Measurements from ENCODE around the gene AKNA. TPM values are rescaled to one million over a fixed set of nuclear protein-coding genes. Genes with fewer than 3 reads are reported as not detected.

AKNA gene
- total RNA-seq, 1 donor from 2014 or later = 16.0 TPM

DNA sequence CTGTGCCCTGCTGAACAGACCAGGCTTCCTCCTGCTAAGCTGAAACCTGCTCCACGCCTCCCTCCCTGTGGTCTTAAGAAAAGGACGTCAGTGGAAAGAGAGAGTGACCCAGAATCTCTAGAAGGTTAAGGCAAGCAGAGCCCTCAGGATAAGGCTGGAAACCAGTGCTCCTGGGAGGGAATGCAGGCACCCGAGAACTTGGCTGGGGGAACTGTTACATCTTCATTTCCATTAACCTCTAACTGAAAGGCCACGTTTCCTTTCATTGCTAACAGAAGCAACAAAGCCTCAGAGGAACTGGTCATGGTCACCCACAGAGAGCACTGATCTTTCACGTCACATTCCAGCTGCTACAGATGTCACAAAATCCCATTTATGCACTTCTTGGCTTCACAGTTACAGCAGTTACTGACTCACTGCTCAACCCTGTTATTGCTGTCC lies 26.1 kb upstream of the AKNA start:
- DNase-seq (ENCODE audit: low read depth) (peak; percentile 71), FAIRE-seq (peak; percentile 75)
- Histone ChIP-seq H3K4me3 (ENCODE audit: insufficient read depth, low read depth, low read length) (no peak overlapping the region), H2AFZ (ENCODE audit: low read depth, low read length) (no peak overlapping the region), H3K36me3 (ENCODE audit: insufficient read depth, low read length) (no peaks in the 10 kb centered on the region), H3K4me2 (ENCODE audit: low read length) (no peak overlapping the region), H3K9me3 (ENCODE audit: insufficient read depth, low read depth, low read length) (no peaks in the 10 kb centered on the region), H4K20me1 (ENCODE audit: insufficient read depth, low read length) (peaks cover 4% of the 10 kb centered on the region), H3K27ac (ENCODE audit: low read depth, low read length) (no peak overlapping the region), H3K27me3 (ENCODE audit: insufficient read depth, low read length) (peaks cover 7% of the 10 kb centered on the region), H3K9ac (ENCODE audit: low read length) (no peak overlapping the region), H3K4me1 (ENCODE audit: insufficient read depth, low read length) (peaks cover 14% of the 10 kb centered on the region), H3K79me2 (ENCODE audit: insufficient read depth, low read length) (no peaks in the 10 kb centered on the region)
- H3K4me1 Mint-ChIP-seq (ENCODE audit: low read depth, unreplicated experiment) = peaks cover 39% of the 10 kb centered on the region
- no peak overlapping the region for H3K4me3 Mint-ChIP-seq (ENCODE audit: unreplicated experiment)
- H3K27ac Mint-ChIP-seq (ENCODE audit: unreplicated experiment) = peak overlapping the region; percentile 47
- no peaks in the 10 kb centered on the region for H3K9me3 Mint-ChIP-seq (ENCODE audit: unreplicated experiment)
- H3K27me3 Mint-ChIP-seq (ENCODE audit: low read depth, unreplicated experiment) = peaks cover 5% of the 10 kb centered on the region
- H3K36me3 Mint-ChIP-seq (ENCODE audit: low read depth, unreplicated experiment) = peaks cover 6% of the 10 kb centered on the region
- TF ChIP-seq EZH2 (IDR thresholded peaks at IDR 0.05; ENCODE audit: insufficient read depth, low read length) (no peak), CTCF (IDR thresholded peaks at IDR 0.05; ENCODE audit: insufficient read depth, low read depth, low read length) (no peak)

DNA sequence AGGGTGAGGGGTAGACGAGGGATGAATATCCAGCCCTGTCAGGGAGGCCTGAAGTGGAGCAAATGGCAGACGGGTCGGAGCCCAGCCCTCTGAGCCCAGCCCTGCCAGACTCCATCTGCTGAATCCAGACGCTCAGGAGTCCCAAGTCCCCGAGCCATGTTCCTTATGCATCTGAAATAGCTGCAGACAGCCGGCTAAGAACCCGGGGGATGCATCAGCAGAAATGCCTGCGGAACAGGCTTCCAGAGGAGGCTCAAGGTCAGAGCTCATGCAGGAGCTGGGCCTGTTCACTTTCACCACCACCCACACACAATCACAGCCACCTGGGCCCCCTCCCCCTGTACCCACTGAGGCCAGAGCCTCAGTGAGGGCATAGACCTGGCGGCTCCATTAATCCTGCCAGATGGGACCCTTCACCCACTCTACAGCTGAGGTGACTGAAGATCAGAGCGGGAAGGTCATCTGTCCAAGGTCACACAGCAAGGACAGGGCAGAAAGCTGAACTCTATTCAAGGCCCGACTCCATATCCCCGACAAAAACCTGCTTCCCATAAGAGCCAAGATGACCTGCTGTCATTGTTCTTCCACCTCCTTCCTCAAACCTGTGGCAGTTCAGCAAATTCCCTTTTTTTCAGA lies 24.4 kb upstream of the AKNA start:
- DNase-seq (ENCODE audit: low read depth) (no peak), FAIRE-seq (no peak)
- H4K20me1 ChIP-seq (ENCODE audit: insufficient read depth, low read length) = no peaks in the 10 kb centered on the region
- H3K79me2 ChIP-seq (ENCODE audit: insufficient read depth, low read length) = no peaks in the 10 kb centered on the region
- peaks cover 9% of the 10 kb centered on the region for H3K27me3 Mint-ChIP-seq (ENCODE audit: low read depth, unreplicated experiment)
- H3K4me1 ChIP-seq (ENCODE audit: insufficient read depth, low read length) = peaks cover 10% of the 10 kb centered on the region
- no peak overlapping the region for H3K4me3 Mint-ChIP-seq (ENCODE audit: unreplicated experiment)
- peaks cover 28% of the 10 kb centered on the region for H3K4me1 Mint-ChIP-seq (ENCODE audit: low read depth, unreplicated experiment)
- H3K36me3 Mint-ChIP-seq (ENCODE audit: low read depth, unreplicated experiment) = peaks cover 4% of the 10 kb centered on the region
- H3K36me3 ChIP-seq (ENCODE audit: insufficient read depth, low read length) = no peaks in the 10 kb centered on the region
- no peak overlapping the region for H2AFZ ChIP-seq (ENCODE audit: low read depth, low read length)
- peaks cover 7% of the 10 kb centered on the region for H3K27me3 ChIP-seq (ENCODE audit: insufficient read depth, low read length)
- H3K4me3 ChIP-seq (ENCODE audit: insufficient read depth, low read depth, low read length) = no peak overlapping the region
- H3K27ac ChIP-seq (ENCODE audit: low read depth, low read length) = no peak overlapping the region
- no peak overlapping the region for H3K9ac ChIP-seq (ENCODE audit: low read length)
- H3K4me2 ChIP-seq (ENCODE audit: low read length) = no peak overlapping the region
- H3K27ac Mint-ChIP-seq (ENCODE audit: unreplicated experiment) = no peak overlapping the region
- H3K9me3 ChIP-seq (ENCODE audit: insufficient read depth, low read depth, low read length) = no peaks in the 10 kb centered on the region
- H3K9me3 Mint-ChIP-seq (ENCODE audit: unreplicated experiment) = no peaks in the 10 kb centered on the region
- no peak for TF ChIP-seq CTCF (IDR thresholded peaks at IDR 0.05; ENCODE audit: insufficient read depth, low read depth, low read length)
- no peak for TF ChIP-seq EZH2 (IDR thresholded peaks at IDR 0.05; ENCODE audit: insufficient read depth, low read length)

GRCh38 chr9:114411452-114411851 lies 23.7 kb upstream of the AKNA start:
- H3K4me3 Mint-ChIP-seq (ENCODE audit: unreplicated experiment) = no peak overlapping the region
- no peak overlapping the region for H3K4me2 ChIP-seq (ENCODE audit: low read length)
- H3K36me3 ChIP-seq (ENCODE audit: insufficient read depth, low read length) = no peaks in the 10 kb centered on the region
- H3K27ac ChIP-seq (ENCODE audit: low read depth, low read length) = no peak overlapping the region
- H3K4me3 ChIP-seq (ENCODE audit: insufficient read depth, low read depth, low read length) = no peak overlapping the region
- no peak overlapping the region for H2AFZ ChIP-seq (ENCODE audit: low read depth, low read length)
- no peak overlapping the region for H3K27ac Mint-ChIP-seq (ENCODE audit: unreplicated experiment)
- no peaks in the 10 kb centered on the region for H4K20me1 ChIP-seq (ENCODE audit: insufficient read depth, low read length)
- H3K4me1 ChIP-seq (ENCODE audit: insufficient read depth, low read length) = peaks cover 10% of the 10 kb centered on the region
- H3K36me3 Mint-ChIP-seq (ENCODE audit: low read depth, unreplicated experiment) = peaks cover 5% of the 10 kb centered on the region
- H3K79me2 ChIP-seq (ENCODE audit: insufficient read depth, low read length) = no peaks in the 10 kb centered on the region
- peaks cover 7% of the 10 kb centered on the region for H3K27me3 ChIP-seq (ENCODE audit: insufficient read depth, low read length)
- no peak for FAIRE-seq
- TF ChIP-seq CTCF (IDR thresholded peaks at IDR 0.05; ENCODE audit: insufficient read depth, low read depth, low read length) (no peak), EZH2 (IDR thresholded peaks at IDR 0.05; ENCODE audit: insufficient read depth, low read length) (no peak)
- DNase-seq (ENCODE audit: low read depth) = no peak
- no peaks in the 10 kb centered on the region for H3K9me3 Mint-ChIP-seq (ENCODE audit: unreplicated experiment)
- H3K9ac ChIP-seq (ENCODE audit: low read length) = no peak overlapping the region
- peaks cover 22% of the 10 kb centered on the region for H3K4me1 Mint-ChIP-seq (ENCODE audit: low read depth, unreplicated experiment)
- no peaks in the 10 kb centered on the region for H3K9me3 ChIP-seq (ENCODE audit: insufficient read depth, low read depth, low read length)
- H3K27me3 Mint-ChIP-seq (ENCODE audit: low read depth, unreplicated experiment) = peaks cover 9% of the 10 kb centered on the region
